HFF-Myc (cell line): ENCODE measurements around the gene ARHGAP45.
A peak's percentile ranks its signal among the peaks of the same experiment; 100 is the strongest.

ENCODE experiments used
- DNase-seq: peaks from one replicate; pipeline ENCODE4 v3.0.0-alpha.2; 2011; ENCODE audit warnings: low read depth; ENCODE audit errors: extremely low read depth
- H3K4me3 ChIP-seq: replicated peaks from 2 replicates; pipeline ENCODE4 v1.5.1; 2011; ENCODE audit warnings: low read depth, mild to moderate bottlenecking, control low read depth, low read length
- TF ChIP-seq, protein P1 (sequence below): IDR thresholded peaks from 2 replicates; pipeline ENCODE4 v1.5.1; 2012; ENCODE audit warnings: mild to moderate bottlenecking, low read depth, low read length, control low read depth; ENCODE audit errors: missing control alignments

Gene ARHGAP45

DNA sequence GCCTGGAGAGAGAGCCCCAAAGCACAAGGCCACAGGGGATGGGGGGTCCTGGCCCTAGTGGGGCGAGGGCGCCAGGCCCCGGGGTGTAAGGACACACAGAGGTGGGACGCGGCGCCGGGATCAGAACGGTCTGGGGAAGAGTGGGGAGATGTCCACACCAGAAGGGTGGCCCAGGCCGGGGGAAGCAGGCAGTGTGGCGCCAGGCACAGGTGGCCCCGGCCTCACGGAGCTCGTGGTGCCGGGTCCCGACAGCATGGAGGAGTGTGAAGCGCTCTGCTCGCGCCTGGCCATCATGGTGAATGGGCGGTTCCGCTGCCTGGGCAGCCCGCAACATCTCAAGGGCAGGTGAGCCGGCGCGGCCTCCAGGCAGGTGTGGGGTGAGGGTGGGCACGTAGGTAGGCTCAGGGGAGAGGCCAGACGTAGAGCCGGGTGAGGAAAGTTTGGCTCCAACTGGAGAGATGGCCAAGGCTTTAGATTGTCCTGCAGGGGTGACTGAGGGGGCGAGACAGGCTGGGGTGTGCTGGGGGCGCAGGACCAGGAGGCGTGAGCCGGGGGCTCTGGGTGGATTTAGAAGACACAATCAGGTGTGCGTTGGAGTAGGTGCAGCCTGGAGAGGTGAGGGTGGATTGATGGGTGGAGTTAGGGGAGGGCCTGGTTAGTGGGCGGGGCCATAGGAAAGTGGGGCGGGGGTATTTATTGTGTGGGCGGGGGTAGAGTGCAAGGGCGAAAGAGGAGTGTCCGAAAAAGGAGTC lies 2.9 kb upstream of the ARHGAP45 start:
- H3K4me3 ChIP-seq = no peak overlapping the region
- TF ChIP-seq, protein P1, sequence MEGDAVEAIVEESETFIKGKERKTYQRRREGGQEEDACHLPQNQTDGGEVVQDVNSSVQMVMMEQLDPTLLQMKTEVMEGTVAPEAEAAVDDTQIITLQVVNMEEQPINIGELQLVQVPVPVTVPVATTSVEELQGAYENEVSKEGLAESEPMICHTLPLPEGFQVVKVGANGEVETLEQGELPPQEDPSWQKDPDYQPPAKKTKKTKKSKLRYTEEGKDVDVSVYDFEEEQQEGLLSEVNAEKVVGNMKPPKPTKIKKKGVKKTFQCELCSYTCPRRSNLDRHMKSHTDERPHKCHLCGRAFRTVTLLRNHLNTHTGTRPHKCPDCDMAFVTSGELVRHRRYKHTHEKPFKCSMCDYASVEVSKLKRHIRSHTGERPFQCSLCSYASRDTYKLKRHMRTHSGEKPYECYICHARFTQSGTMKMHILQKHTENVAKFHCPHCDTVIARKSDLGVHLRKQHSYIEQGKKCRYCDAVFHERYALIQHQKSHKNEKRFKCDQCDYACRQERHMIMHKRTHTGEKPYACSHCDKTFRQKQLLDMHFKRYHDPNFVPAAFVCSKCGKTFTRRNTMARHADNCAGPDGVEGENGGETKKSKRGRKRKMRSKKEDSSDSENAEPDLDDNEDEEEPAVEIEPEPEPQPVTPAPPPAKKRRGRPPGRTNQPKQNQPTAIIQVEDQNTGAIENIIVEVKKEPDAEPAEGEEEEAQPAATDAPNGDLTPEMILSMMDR = no peak
- DNase-seq = no peak

DNA sequence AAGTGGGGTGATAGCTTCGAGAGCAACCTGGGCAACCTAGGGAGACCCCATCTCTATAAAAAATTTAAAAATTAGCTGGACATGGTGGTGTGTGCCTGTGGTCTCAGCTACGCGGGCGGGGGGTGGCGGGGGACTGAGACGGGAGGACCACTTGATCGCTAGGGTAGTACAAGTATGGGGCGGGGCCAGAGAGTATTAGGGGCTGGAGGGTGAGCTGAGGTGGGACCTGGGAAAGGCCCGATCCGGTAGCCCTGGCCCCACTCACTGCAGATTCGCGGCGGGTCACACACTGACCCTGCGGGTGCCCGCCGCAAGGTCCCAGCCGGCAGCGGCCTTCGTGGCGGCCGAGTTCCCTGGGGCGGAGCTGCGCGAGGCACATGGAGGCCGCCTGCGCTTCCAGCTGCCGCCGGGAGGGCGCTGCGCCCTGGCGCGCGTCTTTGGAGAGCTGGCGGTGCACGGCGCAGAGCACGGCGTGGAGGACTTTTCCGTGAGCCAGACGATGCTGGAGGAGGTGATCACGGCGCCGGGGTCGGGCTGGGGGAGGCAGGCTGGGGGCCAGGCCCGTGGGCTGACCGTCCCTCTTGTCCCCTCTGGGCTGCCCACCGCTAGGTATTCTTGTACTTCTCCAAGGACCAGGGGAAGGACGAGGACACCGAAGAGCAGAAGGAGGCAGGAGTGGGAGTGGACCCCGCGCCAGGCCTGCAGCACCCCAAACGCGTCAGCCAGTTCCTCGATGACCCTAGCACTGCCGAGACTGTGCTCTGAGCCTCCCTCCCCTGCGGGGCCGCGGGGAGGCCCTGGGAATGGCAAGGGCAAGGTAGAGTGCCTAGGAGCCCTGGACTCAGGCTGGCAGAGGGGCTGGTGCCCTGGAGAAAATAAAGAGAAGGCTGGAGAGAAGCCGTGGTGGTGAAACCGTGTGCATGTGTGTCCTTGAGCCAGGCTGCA lies 2.0 kb upstream of the ARHGAP45 start:
- no peak overlapping the region for H3K4me3 ChIP-seq
- TF ChIP-seq, protein P1 = peak; percentile 63
- DNase-seq = no peak

GRCh38 chr19:1065606-1066109 lies 1.3 kb upstream of the ARHGAP45 start:
- TF ChIP-seq, protein P1 = no peak
- no peak overlapping the region for H3K4me3 ChIP-seq
- no peak for DNase-seq

- no peak overlapping the region for H3K4me3 ChIP-seq
- no peak for DNase-seq
- TF ChIP-seq, protein P1 = no peak
Measured at GRCh38 chr19:1066251-1066747, 668 bp upstream of the ARHGAP45 start.

GRCh38 chr19:1067341-1067957 lies 482 bp downstream of the ARHGAP45 start:
- TF ChIP-seq, protein P1 = no peak
- no peak for DNase-seq
- peak overlapping the region; percentile 31 for H3K4me3 ChIP-seq
